ENCODE data around the gene SPATA3.

- TF ChIP-seq, protein P1, sequence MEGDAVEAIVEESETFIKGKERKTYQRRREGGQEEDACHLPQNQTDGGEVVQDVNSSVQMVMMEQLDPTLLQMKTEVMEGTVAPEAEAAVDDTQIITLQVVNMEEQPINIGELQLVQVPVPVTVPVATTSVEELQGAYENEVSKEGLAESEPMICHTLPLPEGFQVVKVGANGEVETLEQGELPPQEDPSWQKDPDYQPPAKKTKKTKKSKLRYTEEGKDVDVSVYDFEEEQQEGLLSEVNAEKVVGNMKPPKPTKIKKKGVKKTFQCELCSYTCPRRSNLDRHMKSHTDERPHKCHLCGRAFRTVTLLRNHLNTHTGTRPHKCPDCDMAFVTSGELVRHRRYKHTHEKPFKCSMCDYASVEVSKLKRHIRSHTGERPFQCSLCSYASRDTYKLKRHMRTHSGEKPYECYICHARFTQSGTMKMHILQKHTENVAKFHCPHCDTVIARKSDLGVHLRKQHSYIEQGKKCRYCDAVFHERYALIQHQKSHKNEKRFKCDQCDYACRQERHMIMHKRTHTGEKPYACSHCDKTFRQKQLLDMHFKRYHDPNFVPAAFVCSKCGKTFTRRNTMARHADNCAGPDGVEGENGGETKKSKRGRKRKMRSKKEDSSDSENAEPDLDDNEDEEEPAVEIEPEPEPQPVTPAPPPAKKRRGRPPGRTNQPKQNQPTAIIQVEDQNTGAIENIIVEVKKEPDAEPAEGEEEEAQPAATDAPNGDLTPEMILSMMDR (IDR thresholded peaks at IDR 0.05; ENCODE audit: insufficient read depth, low read length, poor library complexity, severe bottlenecking), result no peak
- TF ChIP-seq EZH2phosphoT487 (conservative IDR thresholded peaks at IDR 0.05; ENCODE audit: low read length), result no peak
Measured at GRCh38 chr2:230982528-230982927, 13.4 kb upstream of the SPATA3 start.

All from SU-DHL-6 (cell line).